ENCODE measurements around the gene XPO4. TPM values are rescaled to one million over a fixed set of nuclear protein-coding genes. Genes with fewer than 3 reads are reported as not detected.

The XPO4 gene
- total RNA-seq, 4 donors from 2014 or later: 13.2 to 17.9 (median 14.9) TPM

DNA sequence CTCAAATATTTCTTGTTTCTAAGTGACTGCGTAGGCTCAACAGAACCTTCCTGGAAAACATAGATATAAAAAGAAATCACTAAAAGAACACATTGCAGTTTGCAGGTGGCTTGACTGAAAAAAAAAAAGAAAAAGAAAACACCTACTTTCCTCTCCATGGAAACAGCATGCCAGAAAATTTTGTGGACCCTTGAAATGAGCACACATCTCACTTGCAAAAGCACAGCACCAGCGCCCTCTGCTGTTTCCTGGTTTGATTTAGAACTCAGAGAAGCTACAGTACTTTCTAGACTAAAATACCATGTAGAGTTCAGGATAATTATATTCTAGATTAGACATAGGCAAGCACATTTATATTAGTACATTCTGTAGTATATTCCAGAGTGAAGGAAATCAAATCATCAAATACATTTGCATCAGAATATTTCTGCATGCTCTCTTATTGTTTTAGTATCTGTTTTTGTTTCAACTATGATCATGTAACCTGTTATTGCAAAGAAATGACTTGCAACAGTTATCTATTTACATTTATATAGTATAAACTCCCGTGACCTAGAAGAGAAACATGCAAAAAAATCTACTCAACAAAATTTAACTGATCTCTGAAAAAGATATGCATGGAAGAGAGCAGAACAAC is 22.3 kb upstream of the XPO4 start:
- no peak for TF ChIP-seq CTCF (IDR thresholded peaks at IDR 0.05; ENCODE audit: low read depth)

- no peak for TF ChIP-seq CTCF (IDR thresholded peaks at IDR 0.05; ENCODE audit: low read depth)
Observed at GRCh38 chr13:20923272-20923671, 20.7 kb upstream of the XPO4 start.

- TF ChIP-seq CTCF (IDR thresholded peaks at IDR 0.05; ENCODE audit: low read depth): no peak
Observed at GRCh38 chr13:20921572-20921971, 19.0 kb upstream of the XPO4 start.

DNA sequence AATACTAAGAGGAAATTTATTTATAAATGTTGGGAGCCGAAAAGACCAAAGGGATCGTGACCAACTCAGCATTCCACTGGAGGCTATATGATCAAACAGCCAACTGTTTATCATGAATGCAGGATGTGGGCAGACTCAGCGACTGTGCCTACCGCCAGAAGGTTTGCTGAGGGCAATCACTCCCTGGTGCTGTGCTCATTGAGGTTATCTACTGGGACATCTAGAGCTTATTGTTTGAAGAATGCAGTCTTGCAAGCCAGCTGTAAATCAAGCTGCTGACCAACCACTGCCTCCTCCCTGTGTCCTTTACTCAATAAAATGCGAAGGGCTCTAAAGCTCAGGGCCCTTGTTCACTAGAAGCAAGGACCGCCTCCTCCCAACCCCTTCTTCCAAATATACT is 8.5 kb upstream of the XPO4 start:
- TF ChIP-seq CTCF (IDR thresholded peaks at IDR 0.05; ENCODE audit: low read depth): no peak

- no peak for TF ChIP-seq CTCF (IDR thresholded peaks at IDR 0.05; ENCODE audit: low read depth)
Observed at GRCh38 chr13:20908714-20909497, 6.4 kb upstream of the XPO4 start.

DNA sequence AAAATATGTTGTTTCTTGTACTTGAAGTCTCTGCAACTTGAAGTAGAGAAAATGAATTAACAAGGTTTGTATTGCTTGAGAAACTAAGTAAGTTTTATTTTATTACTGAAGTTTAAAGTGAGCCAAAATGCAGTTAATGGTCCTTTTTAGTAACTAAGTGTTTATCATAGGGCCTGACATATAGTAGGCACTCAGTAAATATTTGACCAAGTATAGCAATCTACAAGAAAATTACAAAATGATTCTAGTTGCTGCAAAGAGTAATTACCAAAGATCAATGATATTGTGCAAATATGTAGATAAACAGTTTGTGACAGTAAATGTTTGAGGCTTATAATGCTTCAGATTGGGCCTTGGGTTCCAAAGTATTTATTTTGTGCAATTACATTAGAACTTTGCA is 2.4 kb upstream of the XPO4 start:
- no peak for TF ChIP-seq CTCF (IDR thresholded peaks at IDR 0.05; ENCODE audit: low read depth)

- no peak for TF ChIP-seq CTCF (IDR thresholded peaks at IDR 0.05; ENCODE audit: low read depth)
Observed at GRCh38 chr13:20903164-20903475, 574 bp upstream of the XPO4 start.

Data from subcutaneous adipose tissue (tissue), 4 donors.